ENCODE data around the gene TNNI2.

DNA sequence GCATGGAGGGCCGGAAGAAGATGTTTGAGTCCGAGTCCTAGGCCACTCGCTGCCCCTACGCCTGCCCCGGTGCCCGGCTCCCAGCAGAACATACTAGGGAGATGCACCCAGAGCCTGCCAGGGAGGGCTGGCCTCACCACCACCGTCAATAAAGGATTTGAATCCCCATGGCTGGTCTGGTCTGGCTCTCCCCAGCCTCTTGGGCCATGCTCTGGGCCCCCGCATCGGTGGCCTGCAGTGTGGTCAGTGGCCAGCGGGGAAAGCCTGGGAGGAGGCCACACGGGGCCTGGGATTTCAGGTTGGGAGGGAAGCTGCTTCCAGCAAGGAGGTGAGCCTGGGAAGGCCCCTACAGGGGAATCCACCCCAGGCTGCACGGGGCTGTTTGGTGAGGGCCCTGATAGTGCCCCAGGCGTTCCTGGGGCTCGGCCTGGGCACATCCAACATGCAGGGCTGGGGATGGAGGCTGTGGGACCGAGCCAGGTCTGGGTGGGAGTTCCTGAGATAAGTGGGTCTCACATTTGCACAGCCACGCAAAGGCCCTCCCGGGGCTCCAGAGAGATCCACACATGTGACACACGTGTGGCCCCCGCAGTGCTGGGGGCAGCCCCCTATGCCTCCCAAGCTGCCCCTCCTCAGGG is 2.8 kb downstream of the TNNI2 start:
- TF ChIP-seq, protein P1, sequence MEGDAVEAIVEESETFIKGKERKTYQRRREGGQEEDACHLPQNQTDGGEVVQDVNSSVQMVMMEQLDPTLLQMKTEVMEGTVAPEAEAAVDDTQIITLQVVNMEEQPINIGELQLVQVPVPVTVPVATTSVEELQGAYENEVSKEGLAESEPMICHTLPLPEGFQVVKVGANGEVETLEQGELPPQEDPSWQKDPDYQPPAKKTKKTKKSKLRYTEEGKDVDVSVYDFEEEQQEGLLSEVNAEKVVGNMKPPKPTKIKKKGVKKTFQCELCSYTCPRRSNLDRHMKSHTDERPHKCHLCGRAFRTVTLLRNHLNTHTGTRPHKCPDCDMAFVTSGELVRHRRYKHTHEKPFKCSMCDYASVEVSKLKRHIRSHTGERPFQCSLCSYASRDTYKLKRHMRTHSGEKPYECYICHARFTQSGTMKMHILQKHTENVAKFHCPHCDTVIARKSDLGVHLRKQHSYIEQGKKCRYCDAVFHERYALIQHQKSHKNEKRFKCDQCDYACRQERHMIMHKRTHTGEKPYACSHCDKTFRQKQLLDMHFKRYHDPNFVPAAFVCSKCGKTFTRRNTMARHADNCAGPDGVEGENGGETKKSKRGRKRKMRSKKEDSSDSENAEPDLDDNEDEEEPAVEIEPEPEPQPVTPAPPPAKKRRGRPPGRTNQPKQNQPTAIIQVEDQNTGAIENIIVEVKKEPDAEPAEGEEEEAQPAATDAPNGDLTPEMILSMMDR (IDR thresholded peaks at IDR 0.05), result no peak
- no peak for TF ChIP-seq POLR2A (IDR thresholded peaks at IDR 0.05; ENCODE audit: low read depth)
- no peak for TF ChIP-seq POLR2AphosphoS5 (IDR thresholded peaks at IDR 0.05)

Data from esophagus muscularis mucosa (tissue), 3 donors.